Measurements from ENCODE around the gene FCHO1. TPM values are rescaled to one million over a fixed set of nuclear protein-coding genes. Genes with fewer than 3 reads are reported as not detected.
"Not testable (repeated sequence)": the region's sequence is repeated elsewhere in the genome, so short reads cannot be mapped to it uniquely, and the experiment has no call there.

FCHO1 gene
- total RNA-seq, 2 donors from 2014 or later: 69.2 to 71.9 TPM

DNA sequence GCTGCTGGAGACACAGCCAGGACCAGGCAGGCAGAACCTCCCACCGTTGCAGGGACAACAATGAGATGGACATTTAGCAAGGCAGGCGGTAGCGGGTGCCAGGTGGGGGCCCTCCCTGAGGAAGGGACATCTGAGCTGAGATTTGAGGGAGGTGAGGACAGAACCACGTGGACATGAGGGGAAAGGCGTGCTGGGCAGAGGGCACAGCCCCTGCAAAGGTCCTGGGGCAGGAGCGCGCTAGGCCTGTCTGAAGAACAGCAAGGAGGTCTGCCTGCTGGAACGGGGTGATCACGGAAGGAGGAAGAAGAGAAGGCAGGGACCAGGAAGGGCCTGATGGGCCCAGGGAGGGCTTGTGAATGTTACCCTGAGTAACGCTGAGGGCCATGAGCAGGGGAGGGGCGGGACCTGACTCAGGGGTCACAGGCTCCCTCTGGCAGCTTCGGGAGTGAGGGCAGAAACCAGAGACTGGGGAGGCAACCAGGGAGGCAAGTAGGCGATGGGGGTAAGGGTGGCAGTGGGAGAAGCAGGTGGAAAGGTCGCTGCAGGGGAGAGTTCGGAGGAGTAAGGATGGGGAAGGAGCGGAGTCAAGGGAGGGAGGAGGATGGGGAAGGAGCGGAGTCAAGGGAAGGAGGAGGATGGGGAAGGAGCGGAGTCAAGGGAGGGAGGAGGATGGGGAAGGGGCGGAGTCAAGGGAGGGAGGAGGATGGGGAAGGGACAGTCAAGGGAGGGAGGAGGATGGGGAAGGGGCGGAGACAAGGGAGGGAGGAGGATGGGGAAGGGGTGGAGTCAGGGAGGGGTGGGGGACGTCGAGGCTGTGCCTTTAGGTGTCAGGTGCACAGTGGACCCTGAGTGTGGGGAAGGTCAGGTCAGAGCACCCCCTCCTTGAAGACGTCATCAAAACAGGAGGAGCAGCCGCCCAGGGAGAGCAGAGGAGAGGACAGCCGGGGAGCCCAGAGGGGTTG, 28.0 kb downstream of the FCHO1 start:
- H3K27me3 Mint-ChIP-seq: no peaks in the 10 kb centered on the region
- H3K9me3 ChIP-seq (ENCODE audit: control insufficient read depth, low read length, poor library complexity, severe bottlenecking): no peaks in the 10 kb centered on the region
- ATAC-seq (no peak), DNase-seq (no peak)
- no peak overlapping the region for H3K4me3 Mint-ChIP-seq
- peak overlapping the region; percentile 9 for H3K27ac Mint-ChIP-seq
- H3K4me1 Mint-ChIP-seq: peaks cover 23% of the 10 kb centered on the region
- H3K36me3 Mint-ChIP-seq (ENCODE audit: low read depth): peaks cover 6% of the 10 kb centered on the region

DNA sequence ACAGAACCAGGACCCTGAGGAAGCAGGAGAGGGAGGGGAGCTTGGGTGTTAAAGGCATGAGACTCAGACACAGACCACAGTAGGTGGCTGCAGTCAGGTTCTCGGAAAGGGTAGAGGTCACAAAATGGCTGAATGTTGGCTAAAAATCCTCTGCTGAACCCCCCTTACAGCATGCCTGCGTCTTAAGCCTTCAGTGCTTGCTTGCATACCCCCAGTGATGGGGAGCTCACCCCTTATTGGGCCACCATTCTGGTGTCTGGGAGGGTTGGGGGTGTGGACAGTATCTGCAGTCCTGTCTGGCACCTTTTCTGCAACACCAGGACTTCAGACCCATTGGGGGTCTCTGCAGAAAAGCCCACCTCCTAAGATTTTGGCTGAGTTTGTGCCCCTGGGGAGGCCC, 29.5 kb downstream of the FCHO1 start:
- Mint-ChIP-seq H3K4me1 (peaks cover 25% of the 10 kb centered on the region), H3K27me3 (no peaks in the 10 kb centered on the region), H3K36me3 (ENCODE audit: low read depth) (peaks cover 5% of the 10 kb centered on the region), H3K4me3 (no peak overlapping the region), H3K27ac (no peak overlapping the region)
- ATAC-seq (no peak), DNase-seq (no peak)
- H3K9me3 ChIP-seq (ENCODE audit: control insufficient read depth, low read length, poor library complexity, severe bottlenecking): no peaks in the 10 kb centered on the region

DNA sequence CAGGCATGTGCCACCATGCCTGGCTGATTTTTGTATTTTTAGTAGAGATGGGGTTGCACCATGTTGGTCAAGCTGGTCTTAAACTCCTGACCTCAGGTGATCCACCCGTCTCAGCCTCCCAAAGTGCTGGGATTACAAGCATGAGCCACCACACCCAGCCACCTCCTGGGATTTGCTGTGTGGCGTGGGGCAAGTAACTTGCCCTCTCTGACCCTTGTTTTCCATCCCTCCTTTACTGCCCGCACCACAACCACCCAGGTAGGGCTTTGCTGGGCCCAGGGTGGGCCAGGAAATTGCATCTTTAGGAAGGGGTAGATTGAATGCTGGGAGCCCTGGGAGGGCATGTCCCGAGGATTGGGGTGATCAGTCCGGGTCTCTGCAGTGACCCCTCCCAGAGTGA, 32.4 kb downstream of the FCHO1 start:
- H3K27me3 Mint-ChIP-seq; H3K9me3 ChIP-seq (ENCODE audit: control insufficient read depth, low read length, poor library complexity, severe bottlenecking); ATAC-seq; H3K4me3 Mint-ChIP-seq; H3K36me3 Mint-ChIP-seq (ENCODE audit: low read depth); DNase-seq: not testable (repeated sequence)
- H3K27ac Mint-ChIP-seq: peak overlapping the region; percentile 21
- H3K4me1 Mint-ChIP-seq: peaks cover 21% of the 10 kb centered on the region

DNA sequence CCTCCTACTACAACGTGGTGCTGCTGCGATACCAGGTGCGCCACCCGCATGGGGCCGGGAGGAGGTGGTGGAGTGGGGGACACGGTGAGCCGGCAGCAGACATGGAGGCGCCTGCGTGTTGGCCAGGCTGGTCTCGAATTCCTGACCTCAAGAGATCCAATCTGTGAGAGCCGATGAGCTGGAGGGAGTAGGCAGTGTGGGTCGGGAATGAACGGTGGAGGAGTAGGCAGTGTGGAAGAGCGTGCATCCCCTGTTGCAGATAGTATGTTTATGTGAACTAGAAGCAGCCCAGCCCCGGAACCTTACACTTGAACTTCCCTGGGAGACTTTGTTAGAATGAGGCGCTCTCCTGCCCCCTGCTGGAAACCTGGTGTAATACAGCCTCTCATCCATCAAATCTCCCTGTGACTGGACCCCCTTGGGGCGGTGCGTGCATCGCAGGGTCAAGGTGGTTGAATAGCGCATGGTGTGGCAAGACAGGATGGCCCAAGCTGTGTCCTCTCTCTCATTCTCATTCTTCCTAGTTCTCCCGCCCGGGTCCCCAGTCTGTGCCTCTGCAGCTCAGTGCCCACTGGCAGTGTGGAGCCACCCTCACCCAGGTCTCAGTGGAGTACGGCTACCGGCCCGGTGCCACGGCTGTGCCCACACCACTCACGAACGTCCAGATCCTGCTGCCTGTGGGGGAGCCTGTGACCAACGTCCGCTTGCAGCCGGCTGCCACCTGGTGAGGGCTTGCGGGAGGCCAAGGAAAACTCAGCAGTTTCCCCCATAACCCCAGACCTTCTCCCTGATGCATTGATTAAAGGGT, 33.1 kb downstream of the FCHO1 start:
- Mint-ChIP-seq H3K27ac (no peak overlapping the region), H3K27me3 (no peaks in the 10 kb centered on the region), H3K4me1 (peaks cover 22% of the 10 kb centered on the region), H3K4me3 (peak overlapping the region; percentile 19), H3K36me3 (ENCODE audit: low read depth) (peaks cover 10% of the 10 kb centered on the region)
- ATAC-seq (peak; percentile 86), DNase-seq (peak; percentile 49 to 68 (median 53))
- no peaks in the 10 kb centered on the region for H3K9me3 ChIP-seq (ENCODE audit: control insufficient read depth, low read length, poor library complexity, severe bottlenecking)

DNA sequence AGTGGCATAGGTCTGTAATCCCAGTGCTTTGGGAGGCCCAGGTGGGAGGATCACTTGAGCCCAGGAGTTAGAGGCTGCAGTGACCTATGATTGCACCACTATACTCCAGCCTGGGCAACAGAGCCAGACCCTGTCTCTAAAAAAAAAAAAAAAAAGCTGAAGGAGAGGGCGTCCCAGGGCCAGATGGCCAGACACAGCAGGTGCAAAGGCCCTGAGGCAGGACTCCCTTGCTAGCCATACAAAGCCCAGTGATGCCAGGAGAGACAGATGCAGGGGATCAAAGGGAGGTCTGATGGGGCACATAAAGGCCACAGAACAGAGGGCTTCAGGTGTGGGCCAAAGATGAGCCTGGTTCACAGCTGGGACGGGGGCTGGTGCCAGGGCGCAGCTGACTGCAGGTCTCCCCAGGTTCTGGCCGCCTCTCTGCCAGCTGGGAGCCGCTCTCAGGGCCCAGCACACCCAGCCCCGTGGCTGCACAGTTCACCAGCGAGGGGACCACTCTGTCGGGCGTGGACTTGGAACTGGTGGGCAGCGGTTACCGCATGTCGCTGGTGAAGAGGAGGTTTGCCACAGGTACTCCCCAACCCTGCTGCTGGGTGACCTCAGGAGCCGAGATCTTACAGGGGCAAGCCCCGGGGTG, 36.1 kb downstream of the FCHO1 start:
- H3K4me3 Mint-ChIP-seq: peak overlapping the region; percentile 52
- ATAC-seq (no peak), DNase-seq (no peak)
- no peaks in the 10 kb centered on the region for H3K9me3 ChIP-seq (ENCODE audit: control insufficient read depth, low read length, poor library complexity, severe bottlenecking)
- peaks cover 35% of the 10 kb centered on the region for H3K4me1 Mint-ChIP-seq
- peaks cover 6% of the 10 kb centered on the region for H3K36me3 Mint-ChIP-seq (ENCODE audit: low read depth)
- no peaks in the 10 kb centered on the region for H3K27me3 Mint-ChIP-seq
- H3K27ac Mint-ChIP-seq: no peak overlapping the region

DNA sequence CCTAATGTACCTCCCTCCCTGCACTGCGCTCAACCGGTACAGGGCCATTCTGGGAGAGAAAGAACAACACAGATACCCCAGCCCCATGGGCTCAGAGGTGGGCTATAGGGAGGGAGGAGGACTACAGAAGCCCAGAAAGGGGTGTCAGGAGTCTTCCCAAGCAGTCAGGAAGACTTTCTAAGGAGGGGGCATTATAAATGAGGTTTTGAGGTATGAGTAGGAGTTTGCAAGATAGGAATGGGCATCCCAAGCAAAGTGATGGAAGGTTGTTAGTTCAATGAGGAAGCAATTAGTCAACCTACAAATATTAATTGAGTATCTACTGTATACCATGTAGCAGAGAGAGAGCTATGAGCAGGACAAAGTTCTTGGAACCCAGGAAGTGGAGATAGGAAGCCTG, 37.4 kb downstream of the FCHO1 start:
- Mint-ChIP-seq H3K27me3 (no peaks in the 10 kb centered on the region), H3K36me3 (ENCODE audit: low read depth) (peaks cover 6% of the 10 kb centered on the region), H3K4me1 (peaks cover 38% of the 10 kb centered on the region), H3K4me3 (no peak overlapping the region), H3K27ac (peak overlapping the region; percentile 81)
- DNase-seq (no peak), ATAC-seq (no peak)
- H3K9me3 ChIP-seq (ENCODE audit: control insufficient read depth, low read length, poor library complexity, severe bottlenecking): no peaks in the 10 kb centered on the region

DNA sequence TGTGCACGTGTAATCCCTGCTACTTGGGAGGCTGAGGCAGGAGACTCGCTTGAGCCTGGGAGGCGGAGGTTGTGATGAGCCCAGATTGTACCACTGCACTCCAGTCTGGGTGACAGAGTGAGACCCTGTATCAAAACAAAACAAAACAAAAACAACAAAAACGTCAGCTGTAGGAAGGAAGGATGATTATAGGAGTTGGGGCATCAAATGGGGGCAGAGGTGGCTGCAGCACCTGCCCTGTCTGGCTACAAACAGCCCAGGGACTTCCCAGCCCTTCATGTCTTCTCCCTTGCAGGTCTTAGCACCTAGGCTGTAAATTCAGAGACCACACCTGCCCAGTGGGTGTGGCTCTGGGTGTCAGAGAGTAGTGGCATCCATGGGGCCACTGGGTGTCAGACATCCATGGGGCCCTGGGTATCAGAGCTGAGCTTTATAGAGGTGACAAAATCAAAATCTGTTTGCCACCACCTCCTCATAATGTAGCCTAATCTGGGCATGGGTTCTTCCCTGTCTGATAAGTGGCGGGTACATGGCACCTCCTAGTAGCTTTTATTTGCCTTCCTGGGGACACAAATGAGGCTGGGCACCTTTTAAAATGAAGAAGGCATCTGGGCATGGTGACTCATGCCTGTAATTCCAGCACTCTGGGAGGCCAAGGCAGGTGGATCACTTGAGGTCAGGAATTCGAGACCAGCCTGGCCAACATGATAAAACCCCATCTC, 38.9 kb downstream of the FCHO1 start:
- no peak for DNase-seq
- H3K36me3 Mint-ChIP-seq (ENCODE audit: low read depth): peaks cover 6% of the 10 kb centered on the region
- H3K27ac Mint-ChIP-seq: peak overlapping the region; percentile 81
- peak; percentile 90 for ATAC-seq
- H3K4me3 Mint-ChIP-seq: no peak overlapping the region
- H3K27me3 Mint-ChIP-seq: no peaks in the 10 kb centered on the region
- H3K4me1 Mint-ChIP-seq: peaks cover 34% of the 10 kb centered on the region
- no peaks in the 10 kb centered on the region for H3K9me3 ChIP-seq (ENCODE audit: control insufficient read depth, low read length, poor library complexity, severe bottlenecking)

DNA sequence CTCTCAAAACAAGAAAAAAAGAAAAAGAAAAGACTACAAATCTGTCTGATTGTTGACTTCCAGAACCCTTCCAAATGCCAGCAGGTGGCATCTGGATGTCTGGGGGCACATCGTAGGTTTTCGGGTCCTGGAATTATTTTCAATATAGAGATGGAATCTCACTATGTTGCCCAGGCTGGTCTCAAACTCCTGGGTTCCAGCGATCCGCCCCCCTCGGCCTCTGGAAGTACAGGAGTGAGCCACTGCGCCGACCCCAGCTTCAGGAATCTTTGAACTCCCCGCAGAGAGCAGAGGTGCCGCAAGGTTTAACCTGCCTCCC, 43.1 kb downstream of the FCHO1 start:
- H3K4me1 Mint-ChIP-seq: peaks cover 40% of the 10 kb centered on the region
- no peaks in the 10 kb centered on the region for H3K36me3 Mint-ChIP-seq (ENCODE audit: low read depth)
- H3K4me3 Mint-ChIP-seq: peak overlapping the region; percentile 86
- no peaks in the 10 kb centered on the region for H3K9me3 ChIP-seq (ENCODE audit: control insufficient read depth, low read length, poor library complexity, severe bottlenecking)
- DNase-seq (no peak), ATAC-seq (no peak)
- peak overlapping the region; percentile 82 for H3K27ac Mint-ChIP-seq
- no peaks in the 10 kb centered on the region for H3K27me3 Mint-ChIP-seq

DNA sequence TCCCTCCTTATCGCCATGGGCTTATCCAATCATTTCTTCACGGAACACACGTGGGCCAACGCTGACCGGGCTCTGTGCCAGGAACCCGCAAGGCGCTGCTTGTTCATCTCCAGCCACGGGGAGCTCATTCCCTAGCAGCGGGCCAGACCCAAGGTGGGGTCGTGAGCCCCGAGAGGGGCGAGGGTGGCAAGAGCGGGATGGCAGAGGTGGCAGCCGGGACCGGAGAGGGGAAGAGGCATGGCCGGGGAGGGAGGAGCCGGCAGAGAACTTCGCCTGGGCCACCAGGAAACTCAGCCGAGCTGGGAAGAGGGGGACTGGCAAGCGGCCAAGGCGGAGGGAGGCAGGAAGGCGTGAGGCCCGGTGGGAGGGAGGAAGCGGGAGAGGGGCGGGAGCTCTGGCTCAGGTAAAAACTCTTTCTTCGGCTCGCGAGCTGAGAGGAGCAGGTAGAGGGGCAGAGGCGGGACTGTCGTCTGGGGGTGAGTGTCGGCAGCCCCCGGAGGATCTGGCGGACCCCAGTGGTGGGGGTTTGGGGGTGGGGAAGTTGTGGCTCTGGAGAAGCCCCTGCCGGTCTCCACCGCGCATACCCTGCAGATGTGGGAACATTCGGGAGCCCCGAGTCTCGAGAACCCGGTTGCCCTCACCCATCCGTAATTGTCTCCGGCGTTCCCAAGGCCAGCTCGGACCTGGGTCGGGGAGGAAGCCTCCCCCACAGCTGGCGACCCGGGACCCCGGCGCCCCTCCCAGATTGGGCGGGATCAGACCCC, 43.6 kb downstream of the FCHO1 start, which contains the start of gene B3GNT3:
B3GNT3 (plus strand) TSS at position 408 of the 764 bp plus-strand sequence. CDS start 12,670 bp downstream, outside the sequence.
- no peak for ATAC-seq
- no peaks in the 10 kb centered on the region for H3K9me3 ChIP-seq (ENCODE audit: control insufficient read depth, low read length, poor library complexity, severe bottlenecking)
- Mint-ChIP-seq H3K4me3 (peak within 1 kb of the TSS; percentile 86), H3K36me3 (ENCODE audit: low read depth) (no peaks in the 10 kb centered on the region), H3K27me3 (no peaks in the 10 kb centered on the region), H3K4me1 (peaks cover 39% of the 10 kb centered on the region), H3K27ac (peak within 1 kb of the TSS; percentile 82)
- DNase-seq: peak in 1 of 3 donors; percentile 25

DNA sequence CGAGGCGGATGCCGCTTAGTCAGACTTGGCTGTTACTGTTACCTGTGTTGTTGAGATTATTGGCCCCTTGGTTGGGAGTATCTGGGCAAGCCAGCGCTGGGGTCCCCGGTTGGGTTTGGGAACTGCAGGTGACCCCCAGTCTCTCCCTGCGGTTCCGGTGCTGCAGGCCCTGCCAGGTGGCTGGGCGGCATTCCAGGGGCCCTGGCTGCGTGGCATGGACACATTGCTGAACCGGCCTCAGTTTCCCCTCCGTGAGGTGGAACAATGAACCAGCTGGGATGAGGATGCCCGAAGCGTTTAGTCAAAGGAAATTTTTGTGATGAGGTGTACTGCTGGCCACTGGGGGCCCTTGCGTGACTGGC, 44.2 kb downstream of the FCHO1 start:
- H3K4me3 Mint-ChIP-seq: peak overlapping the region; percentile 86
- DNase-seq: no peak

DNA sequence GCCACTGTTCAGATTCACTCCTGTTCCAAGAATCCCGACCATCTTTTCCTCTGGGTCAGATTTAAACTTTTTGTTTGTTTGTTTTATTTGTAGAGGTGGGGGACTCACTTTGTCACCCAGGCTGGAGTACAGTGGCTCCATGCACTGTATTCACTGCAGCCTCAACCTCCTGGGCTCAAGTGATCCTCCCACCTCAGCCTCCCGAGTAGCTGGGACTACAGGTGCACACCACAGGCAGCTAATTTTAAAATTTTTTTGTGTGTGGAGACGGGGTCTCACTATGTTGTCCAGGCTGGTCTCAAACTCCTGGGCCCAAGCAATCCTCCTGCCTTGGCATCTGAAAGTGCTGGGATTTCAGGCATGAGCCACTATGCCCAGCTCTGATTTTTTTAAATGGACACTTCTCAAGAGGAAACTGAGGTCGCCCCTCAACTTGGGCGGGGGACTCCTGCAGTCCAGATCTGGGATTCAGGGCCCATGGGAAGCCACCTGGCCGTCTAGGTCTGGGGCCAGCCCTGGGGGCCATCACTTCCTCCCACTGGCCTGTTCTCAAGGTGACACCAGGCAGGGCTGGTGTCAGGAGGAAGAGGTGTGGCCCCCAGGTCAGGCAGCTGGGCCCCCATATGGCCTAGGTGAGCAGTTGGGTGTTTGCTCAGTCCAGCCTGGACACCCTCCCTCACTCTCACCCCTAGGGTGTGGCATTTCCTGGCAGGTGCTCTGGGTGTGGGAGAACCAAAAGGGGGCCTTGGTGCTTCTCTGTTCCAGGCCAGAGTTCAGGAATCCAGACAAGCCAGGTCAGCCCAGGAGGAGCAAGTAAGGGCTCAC, 44.9 kb downstream of the FCHO1 start:
- peak overlapping the region; percentile 82 for H3K27ac Mint-ChIP-seq
- no peaks in the 10 kb centered on the region for H3K9me3 ChIP-seq (ENCODE audit: control insufficient read depth, low read length, poor library complexity, severe bottlenecking)
- H3K36me3 Mint-ChIP-seq (ENCODE audit: low read depth): no peaks in the 10 kb centered on the region
- peak overlapping the region; percentile 86 for H3K4me3 Mint-ChIP-seq
- DNase-seq (no peak), ATAC-seq (no peak)
- H3K4me1 Mint-ChIP-seq: peaks cover 29% of the 10 kb centered on the region
- H3K27me3 Mint-ChIP-seq: no peaks in the 10 kb centered on the region

More for the DNA sequence above, 44.2 kb downstream of the FCHO1 start:
- ATAC-seq: no peak
- Mint-ChIP-seq H3K27me3 (no peaks in the 10 kb centered on the region), H3K36me3 (ENCODE audit: low read depth) (no peaks in the 10 kb centered on the region), H3K4me1 (peaks cover 34% of the 10 kb centered on the region), H3K27ac (peak overlapping the region; percentile 82)
- no peaks in the 10 kb centered on the region for H3K9me3 ChIP-seq (ENCODE audit: control insufficient read depth, low read length, poor library complexity, severe bottlenecking)
